Gastrocnemius medialis (tissue), 4 donors: ENCODE data around the gene CSF1. TPM values are rescaled to one million over a fixed set of nuclear protein-coding genes. Genes with fewer than 3 reads are reported as not detected.
A peak's percentile ranks its signal among the peaks of the same experiment; 100 is the strongest.
"Not testable (repeated sequence)": the region's sequence is repeated elsewhere in the genome, so short reads cannot be mapped to it uniquely, and the experiment has no call there.

Source experiments
- ATAC-seq, 2 donors: fragments of 150-250 bp; one replicate each; pipeline ENCODE4 v1.9.1; 2016
- DNase-seq, 2 donors: peaks; one replicate each; pipeline ENCODE4 v3.0.0-alpha.2; 2019
- H3K27ac ChIP-seq, 4 donors: fragments of 200-600 bp; sonication (generic); 1 replicate in 1 of 4; 2 replicates in 3 of 4; pipeline ENCODE4 v1.5.1; 2016 to 2018; ENCODE audit warnings: mild to moderate bottlenecking in 2 of 4, moderate library complexity in 1 of 4
- H3K27me3 ChIP-seq, 3 donors: fragments of 200-600 bp; sonication (generic) in 2 of 3; 1 replicate in 1 of 3; 2 replicates in 2 of 3; pipeline versions ENCODE4 v1.5.1 to v1.6.0; 2016 to 2019; ENCODE audit warnings: mild to moderate bottlenecking in 1 of 3, moderate library complexity in 1 of 3
- H3K36me3 ChIP-seq, 2 donors: fragments of 200-600 bp; sonication (generic) in 1 of 2; one replicate each; pipeline ENCODE4 v1.5.1; 2017 to 2018
- H3K4me1 ChIP-seq, 2 donors: fragments of 200-600 bp; sonication (generic) in 1 of 2; one replicate each; pipeline ENCODE4 v1.5.1; 2016 to 2017; ENCODE audit warnings: mild to moderate bottlenecking in 2 of 2
- H3K4me3 ChIP-seq, 4 donors: fragments of 200-600 bp; sonication (generic) in 3 of 4; 1 replicate in 1 of 4; 2 replicates in 3 of 4; pipeline ENCODE4 v1.5.1; 2016 to 2019; ENCODE audit warnings: mild to moderate bottlenecking in 2 of 4
- H3K9me3 ChIP-seq, 3 donors: fragments of 200-600 bp; sonication (generic) in 2 of 3; 1 replicate in 1 of 3; 2 replicates in 2 of 3; pipeline ENCODE4 v1.5.1; 2016 to 2019
- POLR2A ChIP-seq, 2 donors: fragments of 450-650 bp; IDR thresholded peaks; one replicate each; pipeline ENCODE4 v1.6.1; 2017; ENCODE audit warnings: antibody characterized with exemption in 2 of 2, mild to moderate bottlenecking in 2 of 2, moderate library complexity in 2 of 2
- in situ Hi-C, 4 donors: fragments of 200-750 bp; cut with MboI; loops; one replicate each; pipeline versions ENCODE4 v1.15.0 to v1.8.0; 2017; ENCODE audit warnings: low sequenced_read_pairs in 4 of 4
- intact Hi-C: fragments of 100-400 bp; cut with DNase I; formaldehyde crosslinking; loops from one replicate; pipeline ENCODE4 v1.15.1; 2023; ENCODE audit warnings: low total_unique reads
- total RNA-seq, 4 donors: library from RNA; depleted of rRNA; stranded (reverse); fragments of >200 nt; gene quantifications; one replicate each; pipeline versions ENCODE4 v1.1.0 to v1.2.3, GENCODE V29; 2016
- TF ChIP-seq, protein P1 (sequence below), 5 experiments: fragments of 450-650 bp in 3 of 5; fragments of 200-600 bp in 2 of 5; sonication (generic) in 2 of 5; IDR thresholded peaks in 4 of 5; conservative IDR thresholded peaks in 1 of 5; 1 replicate in 4 of 5; 2 replicates in 1 of 5; pipeline ENCODE4 v1.5.1; 2016 to 2019; ENCODE audit warnings: antibody characterized with exemption in 5 of 5, mild to moderate bottlenecking in 3 of 5, moderate library complexity in 3 of 5

Gene CSF1
- total RNA-seq, 4 donors from 2014 or later, result 14.6 to 31.1 (median 19.6) TPM

GRCh38 chr1:109917051-109917767 is 6.6 kb downstream of the CSF1 start:
- intact Hi-C loops, result no loop called here

DNA sequence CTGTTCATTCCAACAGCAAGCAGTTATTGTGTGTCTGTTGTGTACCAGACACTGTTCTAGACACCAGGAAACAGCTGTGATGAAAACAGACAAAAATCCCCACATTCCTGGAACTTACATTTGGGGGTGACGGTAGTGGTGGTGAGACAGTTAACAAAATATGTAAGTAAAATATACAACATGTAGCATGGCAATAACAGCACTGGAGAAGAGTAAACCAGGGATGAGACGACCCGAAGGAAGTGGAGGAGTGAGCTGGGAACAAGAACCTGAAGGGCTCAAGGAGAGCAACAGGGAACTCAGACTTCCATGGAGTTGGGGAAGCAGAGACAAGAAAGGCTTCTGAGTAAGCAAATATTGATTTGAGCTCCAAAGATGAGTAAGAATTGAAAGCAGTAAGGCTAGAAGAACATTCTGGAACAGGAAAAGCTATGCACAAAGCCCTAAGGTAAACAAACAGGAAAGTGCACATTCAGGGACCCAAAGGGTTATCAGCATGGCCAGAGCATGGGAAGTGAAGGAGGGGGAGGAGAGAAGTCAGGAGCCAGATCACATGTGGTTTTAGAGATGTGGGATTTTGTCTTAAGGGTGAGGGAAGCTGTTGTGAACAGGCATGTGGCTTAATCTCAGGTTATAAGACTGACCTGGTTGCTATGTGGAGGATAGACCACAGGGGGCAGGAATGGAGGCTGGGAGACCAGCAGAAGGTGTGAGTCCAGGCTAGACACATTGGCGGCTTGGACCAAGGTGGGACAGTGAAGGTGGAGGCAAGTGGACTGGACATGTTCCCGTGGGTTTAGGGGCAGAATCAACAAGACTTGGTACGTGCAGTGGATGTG is 7.3 kb downstream of the CSF1 start:
- TF ChIP-seq, protein P1, sequence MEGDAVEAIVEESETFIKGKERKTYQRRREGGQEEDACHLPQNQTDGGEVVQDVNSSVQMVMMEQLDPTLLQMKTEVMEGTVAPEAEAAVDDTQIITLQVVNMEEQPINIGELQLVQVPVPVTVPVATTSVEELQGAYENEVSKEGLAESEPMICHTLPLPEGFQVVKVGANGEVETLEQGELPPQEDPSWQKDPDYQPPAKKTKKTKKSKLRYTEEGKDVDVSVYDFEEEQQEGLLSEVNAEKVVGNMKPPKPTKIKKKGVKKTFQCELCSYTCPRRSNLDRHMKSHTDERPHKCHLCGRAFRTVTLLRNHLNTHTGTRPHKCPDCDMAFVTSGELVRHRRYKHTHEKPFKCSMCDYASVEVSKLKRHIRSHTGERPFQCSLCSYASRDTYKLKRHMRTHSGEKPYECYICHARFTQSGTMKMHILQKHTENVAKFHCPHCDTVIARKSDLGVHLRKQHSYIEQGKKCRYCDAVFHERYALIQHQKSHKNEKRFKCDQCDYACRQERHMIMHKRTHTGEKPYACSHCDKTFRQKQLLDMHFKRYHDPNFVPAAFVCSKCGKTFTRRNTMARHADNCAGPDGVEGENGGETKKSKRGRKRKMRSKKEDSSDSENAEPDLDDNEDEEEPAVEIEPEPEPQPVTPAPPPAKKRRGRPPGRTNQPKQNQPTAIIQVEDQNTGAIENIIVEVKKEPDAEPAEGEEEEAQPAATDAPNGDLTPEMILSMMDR (IDR thresholded peaks at IDR 0.05 in 4 of 5, conservative IDR thresholded peaks at IDR 0.05 in 1 of 5), result no peak
- no peak for TF ChIP-seq POLR2A (IDR thresholded peaks at IDR 0.05)
- no peaks in the 10 kb centered on the region for H3K9me3 ChIP-seq
- peaks cover 0 to 67% of the 10 kb centered on the region in 2 donors for H3K36me3 ChIP-seq
- H3K27ac ChIP-seq, result peak overlapping the region in 1 of 4 donors; percentile 9
- peaks cover 11 to 16% of the 10 kb centered on the region in 2 donors for H3K4me1 ChIP-seq
- in situ Hi-C loops (loop anchor here in 1 of 4 donors (5.0 kb wide), 1 partner anchor 64 kb away; the partner anchor contains the start of gene AHCYL1), intact Hi-C loops (no loop called here)
- ATAC-seq (no peak), DNase-seq (no peak)
- H3K4me3 ChIP-seq, result no peak overlapping the region
- no peaks in the 10 kb centered on the region for H3K27me3 ChIP-seq

More at GRCh38 chr1:109917051-109917767, 6.6 kb downstream of the CSF1 start:
- H3K27ac ChIP-seq, result no peak overlapping the region
- H3K4me1 ChIP-seq, result peaks cover 18 to 23% of the 10 kb centered on the region in 2 donors
- no peaks in the 10 kb centered on the region for H3K9me3 ChIP-seq
- H3K27me3 ChIP-seq, result no peaks in the 10 kb centered on the region
- H3K4me3 ChIP-seq, result no peak overlapping the region
- ATAC-seq, result no peak
- H3K36me3 ChIP-seq, result peaks cover 0 to 61% of the 10 kb centered on the region in 2 donors
- in situ Hi-C loops, result loop anchor here in 1 of 4 donors (5.0 kb wide), 1 partner anchor 65 kb away; the partner anchor contains the start of gene AHCYL1
- TF ChIP-seq, protein P1 (IDR thresholded peaks at IDR 0.05 in 4 of 5, conservative IDR thresholded peaks at IDR 0.05 in 1 of 5), result no peak
- TF ChIP-seq POLR2A (IDR thresholded peaks at IDR 0.05), result no peak
- DNase-seq, result no peak

DNA sequence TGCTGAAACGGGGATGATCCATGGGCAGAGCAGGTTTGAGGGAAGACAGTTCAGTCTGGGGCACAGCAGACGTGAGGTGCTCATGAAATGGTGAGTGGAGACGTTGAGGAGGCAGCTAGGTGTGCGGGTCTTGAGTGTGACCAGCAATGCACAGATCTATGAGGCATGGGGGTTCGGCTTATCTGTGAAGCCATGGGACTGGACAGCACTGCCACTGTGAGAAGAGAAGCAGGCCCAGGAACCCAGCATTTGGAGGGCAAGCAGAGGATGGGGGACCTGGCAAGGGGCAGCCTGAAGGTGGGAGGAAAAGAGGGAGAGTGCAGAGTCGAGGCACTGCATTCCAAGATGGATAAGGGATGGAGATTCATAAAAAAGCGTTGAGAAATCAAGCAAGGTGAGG is 8.0 kb downstream of the CSF1 start:
- ATAC-seq (no peak), DNase-seq (no peak)
- peaks cover 4 to 10% of the 10 kb centered on the region in 2 donors for H3K4me1 ChIP-seq
- intact Hi-C loops, result no loop called here
- no peaks in the 10 kb centered on the region for H3K9me3 ChIP-seq
- no peak overlapping the region for H3K4me3 ChIP-seq
- TF ChIP-seq POLR2A (IDR thresholded peaks at IDR 0.05), result no peak
- TF ChIP-seq, protein P1 (IDR thresholded peaks at IDR 0.05 in 4 of 5, conservative IDR thresholded peaks at IDR 0.05 in 1 of 5), result no peak
- no peaks in the 10 kb centered on the region for H3K27me3 ChIP-seq
- peaks cover 0 to 74% of the 10 kb centered on the region in 2 donors for H3K36me3 ChIP-seq
- H3K27ac ChIP-seq, result no peak overlapping the region
- in situ Hi-C loops, result loop anchor here in 1 of 4 donors (5.0 kb wide), 1 partner anchor 64 kb away; the partner anchor contains the start of gene AHCYL1

GRCh38 chr1:109919303-109919702 is 8.7 kb downstream of the CSF1 start:
- Histone ChIP-seq H3K9me3 (no peaks in the 10 kb centered on the region), H3K4me3 (no peak overlapping the region), H3K36me3 (peaks cover 0 to 80% of the 10 kb centered on the region in 2 donors), H3K27me3 (no peaks in the 10 kb centered on the region), H3K27ac (no peak overlapping the region), H3K4me1 (peaks cover 0 to 5% of the 10 kb centered on the region in 2 donors)
- in situ Hi-C loops, result loop anchor here in 1 of 4 donors (5.0 kb wide), 1 partner anchor 63 kb away; the partner anchor contains the start of gene AHCYL1
- ATAC-seq (no peak), DNase-seq (no peak)
- intact Hi-C loops, result no loop called here
- TF ChIP-seq, protein P1 (IDR thresholded peaks at IDR 0.05 in 4 of 5, conservative IDR thresholded peaks at IDR 0.05 in 1 of 5), result no peak
- no peak for TF ChIP-seq POLR2A (IDR thresholded peaks at IDR 0.05)

GRCh38 chr1:109920391-109920790 is 9.7 kb downstream of the CSF1 start:
- peaks cover 0 to 87% of the 10 kb centered on the region in 2 donors for H3K36me3 ChIP-seq
- H3K4me1 ChIP-seq, in situ Hi-C loops, H3K9me3 ChIP-seq, DNase-seq, ATAC-seq, H3K27ac ChIP-seq, H3K4me3 ChIP-seq, intact Hi-C loops, H3K27me3 ChIP-seq: not testable (repeated sequence)
